Frontal cortex (tissue), 4 donors: ENCODE data around the gene KANSL1. TPM values are rescaled to one million over a fixed set of nuclear protein-coding genes. Genes with fewer than 3 reads are reported as not detected.
"Not testable (repeated sequence)": the region's sequence is repeated elsewhere in the genome, so short reads cannot be mapped to it uniquely, and the experiment has no call there.

ENCODE experiments used
- DNase-seq, 2 donors: peaks; one replicate each; pipeline ENCODE4 v3.0.0; 2012; ENCODE audit warnings: low spot score in 2 of 2
- FAIRE-seq: peaks from 2 replicates; lab custom pipeline; 2012; peaks lifted over from hg19 to GRCh38; lab: Jason Lieb, UNC
- total RNA-seq: library from RNA; depleted of rRNA; stranded (reverse); fragments of >200 nt; gene quantifications from one replicate; pipeline ENCODE4 v1.2.3, GENCODE V29; 2014
- donor health status: control.
- donor health status: control.
- donor health status: control.

Gene KANSL1
- total RNA-seq, 1 donor from 2014 or later: 113 TPM

DNA sequence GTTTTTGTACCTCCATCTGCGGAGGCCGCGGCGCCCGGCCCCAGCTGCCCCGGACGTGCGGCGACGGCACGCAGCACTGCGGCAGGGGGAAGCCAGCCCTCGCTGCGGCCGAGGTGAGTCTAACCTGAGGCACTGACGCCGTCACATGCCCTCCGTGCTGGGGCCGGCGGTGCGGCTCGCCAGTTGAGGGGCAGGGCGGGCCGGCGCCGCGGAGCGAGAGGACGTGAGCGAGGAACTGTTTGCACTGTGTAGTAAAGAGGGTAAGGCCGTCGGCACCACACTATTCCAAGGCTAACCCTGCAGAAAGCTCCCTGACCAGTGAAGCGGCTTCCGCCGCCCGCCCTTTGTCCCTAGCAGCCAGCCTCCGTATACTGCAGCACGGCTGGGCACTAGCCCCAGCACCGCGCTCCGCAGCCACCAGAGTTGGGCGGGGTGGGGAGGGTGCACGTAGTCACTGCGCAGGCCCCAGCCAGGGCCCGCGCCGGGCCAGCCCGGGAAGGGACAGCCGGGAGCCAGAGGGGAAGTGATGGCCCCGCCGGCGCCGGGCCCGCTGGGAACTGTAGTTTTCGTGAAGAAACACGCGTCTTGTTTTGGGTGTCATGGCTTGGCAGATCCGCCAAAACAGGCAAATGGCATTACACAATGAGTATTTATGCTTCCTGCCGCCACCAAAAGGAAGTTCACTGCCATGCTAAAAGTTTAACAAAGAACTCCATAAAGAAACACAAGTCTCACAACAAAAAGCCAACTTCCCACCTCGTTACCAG lies 580 bp upstream of the KANSL1 start:
- no peak for FAIRE-seq
- peak; percentile 85 to 86 for DNase-seq

DNA sequence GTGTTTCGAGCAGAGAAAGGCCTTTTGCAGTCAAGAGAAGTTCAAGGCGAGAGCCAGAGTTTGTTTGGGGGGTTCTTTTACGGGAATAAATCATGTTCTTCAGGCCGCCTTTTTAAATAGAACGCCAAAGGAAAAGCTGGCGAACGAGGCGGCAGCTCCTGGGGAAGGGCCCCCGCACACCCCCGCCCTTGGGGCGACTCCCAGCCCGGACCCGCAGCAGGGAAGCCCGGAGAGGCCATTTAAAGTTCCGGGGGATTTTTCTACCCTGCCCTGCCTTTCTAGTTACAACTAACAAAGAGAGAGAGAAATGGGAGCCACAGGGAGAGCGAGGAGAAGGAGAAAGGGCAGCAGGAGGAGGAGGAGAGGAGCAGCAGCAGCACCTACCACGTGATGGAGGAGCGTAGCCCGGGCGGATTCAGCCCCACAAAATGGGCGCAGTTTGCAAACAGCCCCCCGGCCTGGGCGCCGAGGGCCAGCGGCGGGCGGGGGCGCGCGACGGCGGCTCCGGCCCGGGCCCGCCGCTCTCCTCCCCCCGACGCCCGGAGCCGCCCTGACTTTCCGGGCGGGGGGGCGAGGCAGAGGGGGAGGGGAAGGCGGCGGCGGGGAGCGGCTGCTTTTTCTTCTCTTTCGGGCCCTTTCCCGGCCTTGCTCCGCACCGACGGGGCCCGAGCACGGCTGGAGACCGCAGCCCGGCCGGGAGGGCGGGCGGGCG lies 634 bp downstream of the KANSL1 start:
- DNase-seq (peak; percentile 65 to 83), FAIRE-seq (no peak)

DNA sequence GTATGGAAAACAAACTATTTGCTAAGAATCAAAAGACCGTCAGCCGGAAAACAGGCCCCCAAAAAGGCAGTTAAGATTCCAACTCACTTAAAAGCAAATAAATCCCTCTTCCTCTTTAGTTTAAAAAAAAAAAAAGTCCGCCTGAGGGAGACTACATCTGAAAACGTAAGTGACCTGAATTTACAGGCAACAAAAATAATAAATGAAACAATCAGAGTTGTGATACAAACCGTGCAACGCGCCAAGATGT lies 1.1 kb downstream of the KANSL1 start:
- no peak for FAIRE-seq
- no peak for DNase-seq

DNA sequence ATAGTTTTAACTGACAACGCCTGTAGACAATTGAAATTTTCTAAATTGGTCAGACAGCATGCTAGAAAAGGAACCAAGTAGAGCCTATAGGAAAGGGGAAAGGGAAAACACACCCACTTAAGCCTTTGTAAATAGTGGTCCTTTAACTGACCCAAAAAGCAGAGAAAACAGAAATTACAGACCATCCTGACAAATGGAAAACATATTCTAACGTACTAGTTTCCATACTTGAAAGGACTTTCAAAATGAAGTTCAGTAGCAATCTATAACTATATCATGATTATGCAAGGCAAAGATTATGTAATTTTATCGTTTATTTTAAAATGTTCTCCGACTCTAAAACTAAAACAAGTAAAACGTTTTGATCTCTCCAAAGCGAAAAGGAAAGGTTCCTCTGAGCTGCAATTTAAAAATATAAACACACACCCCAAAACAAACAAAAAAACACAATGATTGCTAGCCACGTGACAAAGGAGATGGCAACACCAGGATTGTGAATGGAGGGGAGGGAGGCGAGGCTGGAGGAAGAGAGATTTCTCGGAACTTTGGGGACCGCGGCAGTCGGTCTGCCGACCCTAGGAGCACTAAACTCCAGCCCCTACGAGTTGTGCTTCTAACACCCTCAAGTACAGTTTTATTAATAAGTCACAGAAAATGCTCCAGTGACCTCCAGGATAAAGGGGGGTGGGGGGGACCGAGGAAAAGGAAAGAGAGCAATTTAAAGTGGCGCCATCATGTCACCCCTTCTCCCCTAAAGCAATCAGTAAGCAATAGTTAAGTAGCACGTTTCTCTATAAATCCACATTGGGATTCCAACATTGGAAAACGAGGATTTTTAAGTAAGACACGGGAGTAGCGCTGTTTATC lies 1.7 kb downstream of the KANSL1 start:
- peak; percentile 33 to 51 for DNase-seq
- no peak for FAIRE-seq

DNA sequence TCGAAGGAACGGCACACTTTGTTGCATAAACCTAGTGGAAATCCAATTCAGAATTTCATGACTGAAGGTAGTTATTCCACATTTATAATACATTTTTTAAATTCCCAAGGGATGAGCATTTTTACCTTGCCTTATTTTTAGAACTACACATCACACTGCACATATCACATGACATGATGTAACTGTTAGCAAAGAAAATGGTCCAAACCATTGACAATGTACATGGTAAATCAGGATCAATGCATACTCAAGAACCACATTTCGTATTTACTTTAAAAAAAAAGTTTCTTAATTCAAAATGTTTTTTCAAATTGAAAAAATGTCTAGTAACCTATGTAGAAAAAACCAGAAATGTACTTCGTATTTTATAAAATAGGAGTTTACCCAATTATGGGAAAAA lies 2.5 kb downstream of the KANSL1 start:
- DNase-seq (no peak), FAIRE-seq (no peak)

DNA sequence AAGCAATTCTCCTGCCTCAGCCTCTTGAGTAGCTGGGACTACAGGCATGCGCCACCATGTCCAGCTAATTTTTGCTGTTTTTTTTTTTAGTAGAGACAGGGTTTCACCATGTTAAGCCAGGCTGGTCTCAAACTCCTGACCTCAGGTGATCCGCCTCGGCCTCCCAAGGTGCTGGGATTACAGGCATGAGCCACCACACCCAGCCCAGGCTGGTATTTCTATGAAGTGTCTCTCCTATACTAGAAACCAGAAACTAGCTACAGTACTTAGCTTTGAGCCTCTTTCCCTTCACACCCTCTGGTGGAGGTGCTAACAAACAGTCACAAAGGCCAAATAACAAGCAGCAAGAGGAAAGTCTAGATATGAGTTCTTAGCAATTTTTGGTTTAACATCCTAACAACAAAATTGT lies 6.4 kb downstream of the KANSL1 start:
- DNase-seq, FAIRE-seq: not testable (repeated sequence)

DNA sequence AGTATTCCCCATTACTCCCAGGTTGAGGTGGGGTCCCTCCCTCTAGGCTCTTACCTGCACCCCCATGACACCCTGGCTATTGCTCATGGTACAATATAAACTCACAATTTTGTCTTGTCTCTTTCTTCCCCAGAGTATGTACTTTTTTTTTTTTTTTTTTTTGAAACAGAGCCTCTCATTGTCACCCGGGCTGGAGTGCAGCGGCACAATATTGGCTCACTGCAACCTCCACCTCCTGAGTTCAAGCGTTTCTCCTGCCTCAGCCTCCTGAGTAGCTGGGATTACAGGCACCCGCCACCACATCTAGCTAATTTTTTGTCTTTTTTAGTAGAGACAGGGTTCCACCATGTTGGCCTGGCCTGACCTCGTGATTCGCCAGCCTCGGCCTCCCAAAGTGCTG lies 8.5 kb downstream of the KANSL1 start:
- FAIRE-seq: no peak
- no peak for DNase-seq

DNA sequence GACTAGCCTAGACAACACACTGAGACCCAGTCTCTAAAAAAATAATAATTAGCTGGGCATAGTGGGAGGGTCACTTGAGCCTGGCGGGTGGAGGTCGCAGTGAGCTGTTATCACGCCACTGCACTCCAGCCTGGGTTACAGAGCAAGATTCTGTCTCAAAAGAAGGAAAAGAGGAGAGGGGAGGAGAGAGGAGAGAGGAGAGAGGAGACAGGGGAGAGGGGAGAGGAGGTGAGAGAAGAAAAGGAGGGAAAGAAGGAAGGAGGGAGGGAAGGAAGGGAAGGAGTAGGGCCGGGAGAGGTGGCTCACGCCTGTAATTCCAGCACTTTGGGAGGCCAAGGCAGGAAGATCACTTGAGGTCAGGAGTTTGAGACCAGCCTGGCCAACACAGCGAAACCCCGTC lies 9.8 kb downstream of the KANSL1 start:
- not testable (repeated sequence) for FAIRE-seq, DNase-seq

DNA sequence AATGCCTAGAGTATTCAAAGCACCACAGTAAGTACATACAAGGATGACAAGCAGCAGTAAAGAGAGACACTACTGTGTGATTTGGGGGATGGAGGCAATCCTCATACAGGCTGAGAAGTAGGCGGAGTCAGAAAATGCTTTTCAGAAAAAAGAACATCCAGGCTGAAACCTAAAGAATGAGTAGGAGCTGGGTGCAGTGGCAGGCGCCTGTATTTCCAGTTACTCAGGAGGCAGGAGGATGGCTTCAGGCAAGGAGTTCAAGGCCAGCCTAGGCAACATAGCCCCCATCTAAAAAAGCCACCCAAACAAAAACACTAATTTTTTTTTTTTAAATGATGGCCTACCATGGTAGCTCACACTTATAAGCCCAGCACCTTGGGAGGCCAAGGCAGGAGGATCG lies 10.3 kb downstream of the KANSL1 start:
- no peak for DNase-seq
- no peak for FAIRE-seq

DNA sequence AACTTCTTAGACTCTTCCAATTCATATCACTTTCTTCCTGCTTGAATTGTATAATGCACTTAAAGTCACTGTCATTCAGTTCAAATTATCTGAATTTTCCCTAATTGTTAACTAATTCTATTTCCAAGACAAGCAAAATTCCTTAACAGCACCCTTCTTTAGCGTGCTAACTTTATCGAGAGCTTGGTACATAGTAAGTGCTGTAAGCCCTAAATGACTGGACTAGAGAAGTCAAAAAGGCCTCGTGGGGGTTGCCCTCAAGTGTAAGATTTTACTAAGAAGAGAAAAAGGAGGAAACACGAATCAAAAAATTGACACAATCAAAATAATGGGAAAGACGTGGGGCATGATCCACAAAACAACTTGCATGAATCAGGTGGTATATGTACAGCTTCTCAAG lies 11.3 kb downstream of the KANSL1 start:
- no peak for FAIRE-seq

DNA sequence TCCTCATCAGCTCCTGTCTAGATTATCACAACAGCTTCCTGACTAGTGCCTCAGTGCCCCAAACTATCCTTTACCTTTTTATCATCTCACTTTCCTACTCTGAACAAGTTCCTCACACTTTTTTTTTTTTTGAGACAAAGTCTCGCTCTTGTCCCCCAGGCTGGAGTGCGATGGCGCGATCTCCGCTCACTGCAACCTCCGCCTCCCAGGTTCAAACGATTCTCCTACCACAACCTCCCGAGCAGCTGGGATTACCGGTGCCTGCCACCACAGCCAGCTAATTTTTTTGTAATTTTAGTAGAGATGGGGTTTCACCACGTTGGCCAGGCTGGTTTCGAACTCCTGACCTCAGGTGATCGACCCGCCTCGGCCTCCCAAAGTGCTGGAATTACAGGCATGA lies 11.9 kb downstream of the KANSL1 start:
- not testable (repeated sequence) for FAIRE-seq, DNase-seq

More for the DNA sequence above, 11.3 kb downstream of the KANSL1 start:
- no peak for DNase-seq

DNA sequence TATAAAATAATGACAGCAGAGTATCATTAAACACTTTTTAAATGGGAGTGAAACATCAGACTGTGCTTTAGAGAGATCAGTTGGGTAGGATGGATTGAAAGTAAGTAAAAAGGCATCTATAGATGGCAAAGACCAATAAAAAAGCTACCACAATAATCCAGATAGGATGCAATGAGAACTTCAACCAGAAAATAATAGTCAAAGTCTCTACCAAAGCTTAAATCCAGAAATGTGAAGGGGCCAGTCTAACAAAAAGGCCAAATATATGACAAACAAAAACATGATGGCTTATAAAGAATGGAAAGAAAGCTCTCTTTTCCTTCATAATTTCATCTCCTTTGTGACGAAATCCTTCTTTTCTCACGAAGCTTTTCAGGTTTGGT lies 12.3 kb downstream of the KANSL1 start:
- DNase-seq: no peak
- FAIRE-seq: no peak

DNA sequence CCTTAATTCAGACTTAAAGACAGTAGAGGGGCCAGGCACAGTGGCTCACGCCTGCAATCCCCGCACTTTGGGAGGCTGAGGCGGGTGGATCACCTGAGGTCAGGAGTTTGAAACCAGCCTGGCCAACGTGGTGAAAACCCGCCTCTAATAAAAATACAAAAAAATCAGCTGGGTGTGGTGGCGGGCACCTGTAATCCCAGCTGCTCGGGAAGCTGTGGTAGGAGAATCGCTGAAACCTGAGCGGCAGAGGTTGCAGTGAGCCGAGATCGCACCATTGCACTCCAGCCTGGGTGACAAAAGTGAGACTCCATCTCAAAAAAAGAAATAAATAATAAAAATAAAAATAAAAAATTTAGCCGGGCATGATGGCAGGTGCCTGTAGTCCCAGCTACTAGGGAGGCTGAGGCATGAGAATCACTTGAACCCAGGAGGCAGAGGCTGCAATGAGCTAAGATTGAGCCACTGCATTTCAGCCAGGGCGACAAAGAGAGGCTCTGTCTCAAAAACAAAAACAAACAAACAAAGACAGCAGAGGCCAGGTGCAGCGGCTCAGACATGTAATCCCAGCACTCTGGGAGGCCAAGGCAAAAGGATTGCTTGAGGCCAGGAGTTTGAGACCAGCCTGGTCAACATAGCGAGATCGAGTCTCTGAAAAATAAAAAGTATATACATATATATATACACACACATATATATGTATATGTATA lies 12.9 kb downstream of the KANSL1 start:
- DNase-seq, FAIRE-seq: not testable (repeated sequence)

DNA sequence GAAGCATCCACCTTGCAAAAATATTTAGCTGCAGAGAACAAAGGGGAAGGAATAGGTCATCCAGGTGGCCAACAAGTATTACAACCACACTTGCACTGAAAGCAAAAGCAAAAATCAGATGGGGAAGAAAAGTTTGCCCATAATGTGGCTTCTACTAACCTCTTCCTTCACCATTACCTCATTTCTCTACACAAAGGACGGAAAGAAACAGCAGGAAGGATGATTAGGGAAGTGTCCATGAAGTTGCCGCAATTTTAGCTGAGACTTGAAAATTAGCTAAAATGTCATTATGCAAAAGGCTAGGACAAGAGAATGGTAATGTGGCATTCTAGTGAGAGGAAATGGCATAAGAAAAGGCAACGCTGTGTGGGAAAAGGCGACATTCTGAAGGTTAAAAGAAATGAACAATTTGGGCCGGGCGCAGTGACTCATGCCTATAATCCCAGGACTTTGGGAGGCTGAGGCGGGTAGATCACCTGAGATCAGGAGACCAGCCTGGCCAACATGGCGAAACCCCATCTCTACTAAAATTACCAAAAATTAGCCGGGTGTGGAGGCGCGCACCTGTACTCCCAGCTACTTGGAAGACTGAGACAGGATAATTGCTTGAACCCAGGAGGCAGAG lies 13.7 kb downstream of the KANSL1 start:
- FAIRE-seq (no peak), DNase-seq (no peak)

DNA sequence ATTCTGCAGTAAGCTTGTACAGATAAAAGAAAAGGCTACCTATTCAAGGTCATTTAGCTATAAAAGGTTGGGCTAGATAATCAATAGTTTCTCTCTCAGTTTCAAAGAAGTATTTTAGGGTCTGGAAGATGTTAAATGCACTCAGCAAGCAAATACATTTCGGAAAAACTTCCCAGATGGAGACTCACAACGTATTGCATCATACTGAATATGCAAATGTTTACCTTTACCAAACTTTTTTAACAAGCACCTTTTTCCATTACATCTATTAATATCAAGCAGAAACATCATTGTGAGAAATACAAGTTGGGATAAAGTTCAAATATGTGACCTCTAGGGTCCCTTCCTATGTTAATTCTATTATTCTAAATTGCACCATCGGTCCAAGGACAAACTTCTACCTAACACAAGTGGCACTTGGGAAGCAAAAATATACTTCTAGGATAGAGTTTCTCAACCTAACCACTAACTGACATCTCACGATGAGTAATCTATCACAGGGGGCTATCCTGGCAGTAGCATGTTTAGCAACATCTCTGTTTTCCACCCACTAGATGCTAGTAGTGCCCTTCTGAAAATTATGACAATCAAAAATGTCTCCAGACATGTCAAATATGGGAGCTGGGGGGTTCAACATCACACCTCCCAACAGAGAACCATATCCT lies 14.5 kb downstream of the KANSL1 start:
- no peak for FAIRE-seq
- no peak for DNase-seq

DNA sequence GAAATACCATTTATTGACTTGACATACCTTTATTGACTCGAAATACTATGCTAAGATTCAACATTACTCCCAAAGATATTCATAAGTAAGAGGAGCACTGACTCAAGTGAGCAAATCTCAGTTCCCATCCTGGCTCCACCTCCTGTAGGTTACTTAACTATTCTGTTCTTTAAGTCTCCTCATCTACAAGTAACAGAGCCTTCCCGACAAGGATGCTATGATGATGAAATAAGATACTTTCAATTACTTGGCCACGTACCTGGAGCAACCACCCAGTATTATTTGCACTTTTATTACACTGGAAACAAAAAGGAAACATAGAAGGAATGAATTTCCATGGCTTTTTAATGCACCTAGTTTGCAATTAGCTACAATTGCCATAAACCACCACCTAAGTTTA lies 16.3 kb downstream of the KANSL1 start:
- DNase-seq (no peak), FAIRE-seq (no peak)

DNA sequence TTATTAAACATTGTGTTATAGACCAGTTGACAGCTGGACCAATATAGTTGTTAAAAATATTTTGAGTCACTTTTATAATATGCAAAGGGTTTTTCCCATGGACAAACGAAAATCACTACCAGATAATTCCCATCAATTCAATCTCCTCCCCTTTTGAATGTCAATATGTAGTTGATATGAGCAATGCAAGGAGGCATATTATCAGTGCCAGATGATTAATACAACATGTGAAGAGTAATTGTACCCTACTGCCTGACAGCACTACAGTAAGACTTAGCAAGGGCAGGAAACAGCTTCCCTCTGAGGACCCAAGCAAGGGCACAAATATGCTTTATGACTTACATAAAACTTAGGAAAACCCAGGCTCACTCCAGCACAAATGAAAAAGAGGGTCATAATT lies 17.3 kb downstream of the KANSL1 start:
- no peak for FAIRE-seq
- no peak for DNase-seq

DNA sequence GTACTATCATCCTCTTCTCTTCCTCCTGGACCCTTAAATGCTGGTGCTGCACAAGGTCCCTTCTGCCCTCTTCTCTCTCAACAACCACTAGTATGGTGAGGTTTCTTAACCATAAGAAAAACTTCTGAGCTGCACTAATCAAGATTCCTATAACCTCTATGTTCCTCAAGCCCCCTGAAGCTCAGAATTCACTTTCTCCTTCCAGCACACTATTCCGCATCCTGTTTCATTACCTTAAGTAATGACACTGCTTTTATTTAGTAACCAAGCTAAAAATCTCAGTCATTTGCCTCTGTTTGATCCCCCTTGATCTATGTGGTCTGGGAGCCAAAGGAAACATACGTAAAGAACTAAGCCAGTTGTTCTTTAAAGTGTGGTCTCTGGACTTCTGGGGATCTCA lies 20.1 kb downstream of the KANSL1 start:
- no peak for DNase-seq
- FAIRE-seq: no peak

DNA sequence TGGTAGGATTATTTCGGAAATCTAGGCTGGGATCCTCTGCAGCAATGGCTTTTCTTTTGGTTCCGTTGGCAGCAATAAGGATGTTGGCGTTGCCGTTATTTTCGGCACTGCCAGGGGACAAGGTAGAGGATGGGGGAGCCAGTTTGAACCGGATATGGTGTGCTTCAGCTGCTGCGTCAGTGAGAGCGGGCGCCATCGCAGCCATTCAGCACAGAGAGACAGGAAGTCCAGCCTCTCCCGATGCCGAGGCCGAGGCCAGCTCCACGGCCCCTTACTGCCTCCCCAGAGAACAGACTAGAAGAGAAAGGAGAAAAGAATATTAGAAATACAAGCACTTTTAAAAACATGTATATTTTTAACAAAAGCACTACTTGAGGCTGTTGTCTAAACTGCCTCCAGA lies 21.3 kb downstream of the KANSL1 start:
- DNase-seq (no peak), FAIRE-seq (no peak)
